LNCaP clone FGC (cell line): Measurements from ENCODE around the gene USH2A.

Experiments
- DNase-seq: peaks from one replicate; pipeline ENCODE4 v3.0.0-alpha.2; 2011; ENCODE audit warnings: low read depth
- H3K4me3 ChIP-seq: 2 replicates; pipeline ENCODE4 v1.5.1; 2011; ENCODE audit warnings: mild to moderate bottlenecking, low read depth, low read length, control low read depth
- CTCF ChIP-seq: IDR thresholded peaks from 2 replicates; pipeline ENCODE4 v1.5.1; 2012; ENCODE audit warnings: mild to moderate bottlenecking; ENCODE audit not compliant: control insufficient read depth, insufficient read depth; ENCODE audit errors: extremely low read depth

Gene USH2A

GRCh38 chr1:215590779-215591491, 832.3 kb downstream of the USH2A start:
- 0 out of 2 replicates have a peak overlapping the region, but pooled peaks have one; percentile 11 for H3K4me3 ChIP-seq
- peak; percentile 65 for DNase-seq
- no peak for TF ChIP-seq CTCF

GRCh38 chr1:215589650-215590435, 833.4 kb downstream of the USH2A start:
- H3K4me3 ChIP-seq = no peak overlapping the region
- DNase-seq = no peak

GRCh38 chr1:215584389-215584788, 838.9 kb downstream of the USH2A start:
- TF ChIP-seq CTCF = no peak
- no peak overlapping the region for H3K4me3 ChIP-seq
- no peak for DNase-seq

More at GRCh38 chr1:215589650-215590435, 833.4 kb downstream of the USH2A start:
- no peak for TF ChIP-seq CTCF

- DNase-seq = no peak
- no peak for TF ChIP-seq CTCF
- no peak overlapping the region for H3K4me3 ChIP-seq
Measured at GRCh38 chr1:215583185-215583749, 840.0 kb downstream of the USH2A start.

GRCh38 chr1:215581896-215582295, 841.4 kb downstream of the USH2A start:
- H3K4me3 ChIP-seq = no peak overlapping the region
- TF ChIP-seq CTCF = no peak
- DNase-seq = no peak
